Heart left ventricle (tissue), 16 donors: ENCODE results near the gene FUCA1. TPM values are rescaled to one million over a fixed set of nuclear protein-coding genes. Genes with fewer than 3 reads are reported as not detected.
A peak's percentile ranks its signal among the peaks of the same experiment; 100 is the strongest.

Experiments used
- ATAC-seq, 4 donors: fragments of 200-7000 bp; cut with Tn5 transposase; one replicate each; pipeline ENCODE4 v1.9.1; 2020 to 2022; ENCODE audit warnings: moderate library complexity in 4 of 4, mild to moderate bottlenecking in 3 of 4, moderate number of reproducible peaks in 1 of 4
- DNase-seq, 5 donors: peaks; one replicate each; pipeline ENCODE4 v3.0.0-alpha.2; 2020
- H3K27ac ChIP-seq, 12 donors: fragments of 200-600 bp; sonication (generic) in 4 of 12; one replicate each; pipeline versions ENCODE4 v1.5.0 to v1.8.0; 2016 to 2022; ENCODE audit warnings: mild to moderate bottlenecking in 2 of 12
- H3K27me3 ChIP-seq, 9 donors: fragments of 200-600 bp; sonication (generic) in 2 of 9; one replicate each; pipeline versions ENCODE4 v1.5.1 to v1.8.0; 2016 to 2022; ENCODE audit warnings: mild to moderate bottlenecking in 3 of 9
- H3K36me3 ChIP-seq, 9 donors: fragments of 200-600 bp; sonication (generic) in 2 of 9; one replicate each; pipeline versions ENCODE4 v1.5.0 to v1.8.0; 2018 to 2022; ENCODE audit warnings: mild to moderate bottlenecking in 2 of 9
- H3K4me1 ChIP-seq, 12 donors: fragments of 200-600 bp; sonication (generic) in 4 of 12; one replicate each; pipeline versions ENCODE4 v1.5.0 to v1.8.0; 2016 to 2022; ENCODE audit warnings: mild to moderate bottlenecking in 3 of 12
- H3K4me3 ChIP-seq, 12 donors: fragments of 200-600 bp; sonication (generic) in 4 of 12; one replicate each; pipeline versions ENCODE4 v1.5.0 to v1.8.0; 2017 to 2022; ENCODE audit warnings: mild to moderate bottlenecking in 9 of 12, moderate library complexity in 4 of 12
- H3K9me3 ChIP-seq, 12 donors: fragments of 200-600 bp; sonication (generic) in 4 of 12; one replicate each; pipeline versions ENCODE4 v1.5.0 to v1.8.0; 2016 to 2022; ENCODE audit warnings: mild to moderate bottlenecking in 1 of 12
- POLR2A ChIP-seq, 2 donors: fragments of 450-650 bp; IDR thresholded peaks; one replicate each; pipeline ENCODE4 v1.6.1; 2017; ENCODE audit warnings: antibody characterized with exemption in 2 of 2, mild to moderate bottlenecking in 2 of 2, moderate library complexity in 2 of 2
- WGBS, 4 donors: extraction: QIAGEN DNeasy Blood & Tissue Kit in 2 of 4; methylation state at CpG; one replicate each; pipeline versions ENCODE4 v1.1.5 to v1.1.7; 2013 to 2018; 5-methylcytosine and 5-hydroxymethylcytosine counted together
- intact Hi-C, 10 donors: fragments of 100-400 bp; cut with DNase I; formaldehyde crosslinking; loops; one replicate each; pipeline versions ENCODE4 v1.11.1 to v1.14.2; 2022
- polyA plus RNA-seq, 2 donors: library from polyadenylated mRNA; stranded (reverse); fragments of 200-250 nt; gene quantifications; one replicate each; pipeline ENCODE4 v1.2.3, GENCODE V29; 2013
- total RNA-seq, 9 donors: library from RNA; depleted of rRNA in 2 of 9; stranded (reverse); fragments of >200 nt in 2 of 9; fragmentation: NEBNext Ultra II Directional in 3 of 9; extraction: Animal tissue kit (Norgen Biotek cat#: 25700) in 3 of 9; gene quantifications; one replicate each; pipeline versions ENCODE4 v1.1.0 to v1.2.4, GENCODE V29; 2016 to 2023
- TF ChIP-seq, protein P1 (sequence below), 12 donors: fragments of 200-600 bp; sonication (generic) in 4 of 12; IDR thresholded peaks; one replicate each; pipeline versions ENCODE4 v1.5.0 to v1.8.0; 2018 to 2022; ENCODE audit warnings: antibody characterized with exemption in 12 of 12, mild to moderate bottlenecking in 5 of 12
- donor health status: ischemic (EF 13 %, LVEDD 7.1; RV severe dilation, severe dysfunction).
- donor health status: healthy with polysubstance abuse.
- donor health status: DM: no; HTN: yes; CAD: no.
- donor health status: DM: no; HTN: no; CAD: no.
- donor health status: ischemic (EF 25% LVEDD 6.9; RV normal size, moderate dysfunction).
- donor health status: ischemic (EF 25% LVEDD 5.7; RV mildly dilated, moderate dysfunction).
- donor health status: healthy.
- donor health status: DM: yes; HTN: yes; CAD: no.
- donor health status: ischemic (EF 35%, LVEDD 5.7; RV mildly dilated, moderate dysfunction).
- donor health status: nonischemic (EF 11% LVEDD 7.7; RV severe dilation, severe dysfunction).
- donor health status: DM: yes; HTN: yes; CAD: no.
- donor health status: PGD.
- donor health status: ischemic (EF 29% LVEDD 5.4; RV normal size, mild dysfunction).
- donor health status: nonischemic (EF 23%, LVEDD 6.1; RV moderate dilation, normal function).

The FUCA1 gene
- total and polyA plus RNA-seq, 11 donors = 10.6 to 54.2 (median 16.1) TPM

- no peak for TF ChIP-seq POLR2A (IDR thresholded peaks at IDR 0.05)
- TF ChIP-seq, protein P1, sequence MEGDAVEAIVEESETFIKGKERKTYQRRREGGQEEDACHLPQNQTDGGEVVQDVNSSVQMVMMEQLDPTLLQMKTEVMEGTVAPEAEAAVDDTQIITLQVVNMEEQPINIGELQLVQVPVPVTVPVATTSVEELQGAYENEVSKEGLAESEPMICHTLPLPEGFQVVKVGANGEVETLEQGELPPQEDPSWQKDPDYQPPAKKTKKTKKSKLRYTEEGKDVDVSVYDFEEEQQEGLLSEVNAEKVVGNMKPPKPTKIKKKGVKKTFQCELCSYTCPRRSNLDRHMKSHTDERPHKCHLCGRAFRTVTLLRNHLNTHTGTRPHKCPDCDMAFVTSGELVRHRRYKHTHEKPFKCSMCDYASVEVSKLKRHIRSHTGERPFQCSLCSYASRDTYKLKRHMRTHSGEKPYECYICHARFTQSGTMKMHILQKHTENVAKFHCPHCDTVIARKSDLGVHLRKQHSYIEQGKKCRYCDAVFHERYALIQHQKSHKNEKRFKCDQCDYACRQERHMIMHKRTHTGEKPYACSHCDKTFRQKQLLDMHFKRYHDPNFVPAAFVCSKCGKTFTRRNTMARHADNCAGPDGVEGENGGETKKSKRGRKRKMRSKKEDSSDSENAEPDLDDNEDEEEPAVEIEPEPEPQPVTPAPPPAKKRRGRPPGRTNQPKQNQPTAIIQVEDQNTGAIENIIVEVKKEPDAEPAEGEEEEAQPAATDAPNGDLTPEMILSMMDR (IDR thresholded peaks at IDR 0.05) = no peak
- H3K27ac ChIP-seq = peak overlapping the region in 2 of 12 donors; percentile 90 to 96
- H3K9me3 ChIP-seq = no peaks in the 10 kb centered on the region
- ATAC-seq (no peak), DNase-seq (no peak)
- WGBS, 4 donors = 66 to 69% (median 68%) methylated on average over 10 of the region's 10 CpGs
- peaks cover 3 to 23% (median 20%) of the 10 kb centered on the region in 12 donors for H3K4me1 ChIP-seq
- H3K36me3 ChIP-seq = peaks cover 0 to 28% (median 18%) of the 10 kb centered on the region in 9 donors
- H3K27me3 ChIP-seq = no peaks in the 10 kb centered on the region
- peak overlapping the region in 3 of 12 donors; percentile 78 to 85 (median 79) for H3K4me3 ChIP-seq
- intact Hi-C loops = loop anchor here in 3 of 10 donors (10.0 kb wide), 2 partner anchors 63 to 223 kb away; partner anchors contain the start of gene FUCA1 (in 2 of the 3)
Observed at GRCh38 chr1:23801876-23802275, 66.2 kb downstream of the FUCA1 start.

GRCh38 chr1:23801338-23801748 is 66.7 kb downstream of the FUCA1 start:
- 26 to 29% (median 27%) methylated on average over 17 to 19 of the region's 19 CpGs for WGBS, 4 donors
- intact Hi-C loops = loop anchor here in 3 of 10 donors (10.0 kb wide), 2 partner anchors 63 to 223 kb away; partner anchors contain the start of gene FUCA1 (in 2 of the 3)
- Histone ChIP-seq H3K27ac (peak overlapping the region; percentile 84 to 97 (median 93)), H3K9me3 (no peaks in the 10 kb centered on the region), H3K27me3 (no peaks in the 10 kb centered on the region), H3K4me3 (peak overlapping the region; percentile 64 to 97 (median 80)), H3K36me3 (peaks cover 0 to 25% (median 13%) of the 10 kb centered on the region in 9 donors), H3K4me1 (peaks cover 3 to 23% (median 20%) of the 10 kb centered on the region in 12 donors)
- DNase-seq (no peak), ATAC-seq (no peak)
- no peak for TF ChIP-seq POLR2A (IDR thresholded peaks at IDR 0.05)

GRCh38 chr1:23800400-23801337 is 67.4 kb downstream of the FUCA1 start, which contains the start of gene GALE:
GALE (minus strand) TSS chr1:23800754; CDS start chr1:23799007, 1,747 bp downstream.
- peak in 1 of 2 donors; percentile 80 for TF ChIP-seq POLR2A (IDR thresholded peaks at IDR 0.05)
- TF ChIP-seq, protein P1 (IDR thresholded peaks at IDR 0.05) = no peak
- intact Hi-C loops = loop anchor here in 3 of 10 donors (10.0 kb wide), 2 partner anchors 64 to 224 kb away; partner anchors contain the start of gene FUCA1 (in 2 of the 3)
- peak within 1 kb of the TSS; percentile 64 to 97 (median 80) for H3K4me3 ChIP-seq
- peaks cover 3 to 23% (median 20%) of the 10 kb centered on the region in 12 donors for H3K4me1 ChIP-seq
- DNase-seq (peak; percentile 98 to 99 (median 98)), ATAC-seq (peak; percentile 95 to 97 (median 96))
- H3K9me3 ChIP-seq = no peaks in the 10 kb centered on the region
- H3K36me3 ChIP-seq = peaks cover 0 to 31% (median 17%) of the 10 kb centered on the region in 9 donors
- H3K27me3 ChIP-seq = no peaks in the 10 kb centered on the region
- WGBS, 4 donors = 0 to 2% (median 1%) methylated on average over 34 to 82 of the region's 82 CpGs
- H3K27ac ChIP-seq = peak within 1 kb of the TSS; percentile 84 to 97 (median 93)

DNA sequence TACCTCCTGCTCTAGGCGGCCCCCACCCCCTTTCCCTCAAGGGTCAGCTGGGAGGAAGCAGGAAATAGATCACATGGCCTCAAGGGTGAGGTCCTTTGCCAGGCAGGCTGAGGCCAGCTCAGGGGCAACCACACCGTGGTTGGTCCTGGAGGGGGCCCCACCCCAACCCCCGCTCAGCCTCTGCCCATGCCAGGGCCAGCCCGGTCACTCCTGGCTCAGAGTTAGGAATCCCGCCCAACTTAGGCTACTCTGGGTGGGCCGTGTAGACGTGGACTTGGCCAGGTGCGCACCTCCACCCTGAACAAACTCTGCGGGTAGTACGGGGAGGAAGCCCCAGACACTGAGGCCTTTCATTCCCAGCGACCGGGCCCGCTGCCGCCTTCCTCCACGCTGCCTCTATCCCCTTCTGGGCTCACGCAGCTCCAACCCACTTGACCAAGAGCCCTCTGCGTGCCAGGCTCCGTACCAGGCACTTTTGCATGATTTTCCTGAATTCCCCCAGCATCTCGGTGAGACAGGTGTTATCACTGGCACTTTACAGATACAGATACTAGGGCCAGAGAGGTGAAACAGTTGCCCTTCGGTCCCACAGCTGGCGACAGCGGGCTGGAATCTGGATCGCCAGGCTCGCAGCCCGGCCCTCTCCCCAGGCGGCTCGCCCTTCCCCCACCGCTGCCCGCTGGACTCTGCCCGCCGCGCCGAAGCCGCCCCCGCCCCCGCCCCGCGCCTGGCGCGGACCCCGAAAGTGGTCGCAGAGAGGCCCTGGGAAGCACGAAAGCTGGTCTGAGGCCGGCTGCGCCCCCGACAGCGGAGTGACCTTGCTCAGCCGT is 68.3 kb downstream of the FUCA1 start:
- Histone ChIP-seq H3K36me3 (peaks cover 0 to 36% (median 20%) of the 10 kb centered on the region in 9 donors), H3K9me3 (no peaks in the 10 kb centered on the region), H3K27me3 (no peaks in the 10 kb centered on the region), H3K4me3 (peak overlapping the region; percentile 64 to 97 (median 80)), H3K4me1 (peaks cover 3 to 23% (median 20%) of the 10 kb centered on the region in 12 donors), H3K27ac (peak overlapping the region in 11 of 12 donors; percentile 70 to 97 (median 94))
- DNase-seq (peak in 4 of 5 donors; percentile 49 to 63 (median 57)), ATAC-seq (peak in 3 of 4 donors; percentile 20 to 59 (median 49))
- peak in 1 of 2 donors; percentile 38 for TF ChIP-seq POLR2A (IDR thresholded peaks at IDR 0.05)
- TF ChIP-seq, protein P1 (IDR thresholded peaks at IDR 0.05) = no peak
- 2 to 7% (median 3%) methylated on average over 21 to 48 of the region's 48 CpGs for WGBS, 4 donors
- intact Hi-C loops = loop anchor here in 3 of 10 donors (10.0 kb wide), 2 partner anchors 65 to 225 kb away; partner anchors contain the start of gene FUCA1 (in 2 of the 3)
